ENCODE measurements around the gene APOB. TPM values are rescaled to one million over a fixed set of nuclear protein-coding genes. Genes with fewer than 3 reads are reported as not detected.

APOB gene
- total and polyA plus RNA-seq, 2 of the 8 experiments (the other 6 are each of a cell fraction or from before 2014, with no cell fraction given), result 0.15 to 0.61 TPM

DNA sequence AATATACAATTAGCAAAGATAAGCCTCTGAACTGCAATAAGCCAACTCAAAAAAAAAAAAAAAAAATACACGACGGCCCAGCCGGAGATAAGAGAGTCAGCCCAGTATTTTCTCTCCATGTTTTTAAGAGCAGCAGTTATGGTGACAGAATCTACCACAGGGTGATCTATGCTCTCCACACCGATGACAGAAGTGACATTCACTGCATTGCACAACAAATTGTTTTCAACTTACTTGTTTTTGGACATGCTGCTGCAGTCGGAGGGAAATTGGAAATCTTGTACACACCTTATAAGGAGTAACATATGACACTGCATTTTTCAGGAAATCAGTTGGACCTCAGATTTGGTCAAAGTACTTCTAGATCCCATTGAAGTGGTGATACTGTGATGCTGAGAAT is 23.3 kb upstream of the APOB start:
- H3K36me3 ChIP-seq (ENCODE audit: control insufficient read depth in 2 of 4, insufficient read depth in 4 of 4, low read length in 3 of 4), result no peaks in the 10 kb centered on the region
- peaks cover 3 to 11% (median 5%) of the 10 kb centered on the region in 4 experiments; a peak in 6 of 7 replicates for H3K4me1 ChIP-seq (replicated peaks in 1 of 4; ENCODE audit: control insufficient read depth in 3 of 4, insufficient read depth in 4 of 4, low read length in 3 of 4)
- no peak overlapping the region for H2BK15ac ChIP-seq (ENCODE audit: low read length)
- H4K20me1 ChIP-seq (replicated peaks in 1 of 2; ENCODE audit: control insufficient read depth in 1 of 2, insufficient read depth in 2 of 2, low read length in 2 of 2), result no peaks in the 10 kb centered on the region
- ChIA-PET CTCF (ENCODE audit: partially characterized antibody) (no interaction called here), POLR2A (ENCODE audit: partially characterized antibody) (no interaction called here)
- no peak overlapping the region for H2AFZ ChIP-seq (ENCODE audit: low read length)
- H3K9me3 ChIP-seq (ENCODE audit: insufficient read depth in 2 of 2, low read depth in 1 of 2, low read length in 1 of 2), result no peaks in the 10 kb centered on the region
- H4K5ac ChIP-seq (ENCODE audit: insufficient read length, low read depth, low read length), result no peak overlapping the region
- H3K27ac ChIP-seq (ENCODE audit: low read depth, low read length), result no peak overlapping the region
- H2AK5ac ChIP-seq (ENCODE audit: low read depth, low read length), result no peak overlapping the region
- H3K23ac ChIP-seq (ENCODE audit: insufficient read length), result no peak overlapping the region
- 0 out of 2 replicates have a peak overlapping the region, but pooled peaks have one; percentile 35 for H2BK20ac ChIP-seq (ENCODE audit: low read length)
- no peak overlapping the region for H3K4ac ChIP-seq (replicated peaks; ENCODE audit: insufficient read length, low read depth, low read length)
- no peak overlapping the region for H3K4me3 ChIP-seq (ENCODE audit: extremely low read depth in 1 of 4, insufficient read depth in 2 of 4, low read depth in 3 of 4, low read length in 4 of 4)
- no peak overlapping the region for H3K18ac ChIP-seq (ENCODE audit: extremely low read depth, low read length)
- H2BK12ac ChIP-seq (ENCODE audit: low read depth, low read length), result peak overlapping the region; percentile 41; the same call in 1 of the 2 replicates
- H3K27me3 ChIP-seq (replicated peaks in 1 of 4; ENCODE audit: control insufficient read depth in 3 of 4, extremely low read depth in 1 of 4, insufficient read depth in 3 of 4, low read length in 3 of 4), result no peaks in the 10 kb centered on the region
- no peaks in the 10 kb centered on the region for H3K79me1 ChIP-seq (ENCODE audit: low read depth, low read length)
- no peak overlapping the region for H2BK120ac ChIP-seq (replicated peaks; ENCODE audit: low read depth, low read length)
- no peak overlapping the region; a peak in 1 of 4 replicates for H3K4me2 ChIP-seq (ENCODE audit: insufficient read depth in 1 of 2, low read depth in 2 of 2, low read length in 2 of 2)
- H3K79me2 ChIP-seq (ENCODE audit: control insufficient read depth in 1 of 2, insufficient read depth in 2 of 2, low read length in 2 of 2), result no peaks in the 10 kb centered on the region
- WGBS, 2 experiments (ENCODE audit: extremely low coverage in 1 of 2, insufficient coverage in 1 of 2, insufficient read length in 1 of 2, insufficient replicate concordance in 2 of 2, low coverage in 1 of 2, low lambda C conversion rate in 2 of 2, missing lambda C conversion rate in 1 of 2), result 79% methylated on average over 5 of the region's 5 CpGs; no CpG with 5 or more reads in 1 of the 2 experiments
- no peaks in the 10 kb centered on the region for H3K23me2 ChIP-seq (ENCODE audit: low read depth, low read length)
- DNase-seq (ENCODE audit: low read depth in 1 of 2, low spot score in 2 of 2), result no peak
- H3K56ac ChIP-seq (replicated peaks; ENCODE audit: insufficient read length, low read depth, low read length), result no peak overlapping the region
- no peak overlapping the region for H3K9ac ChIP-seq (replicated peaks in 1 of 4; ENCODE audit: extremely low read depth in 1 of 4, low read depth in 3 of 4, low read length in 3 of 4)
- H2BK5ac ChIP-seq (ENCODE audit: low read depth, low read length), result no peak overlapping the region
- no peak for FAIRE-seq
- no peak overlapping the region for H4K8ac ChIP-seq (ENCODE audit: extremely low read depth, insufficient read depth, low read length)
- no peak overlapping the region for H4K91ac ChIP-seq (replicated peaks; ENCODE audit: insufficient read length, low read length)
- H3K14ac ChIP-seq (ENCODE audit: insufficient read length), result no peak overlapping the region
- TF ChIP-seq CHD2 (IDR thresholded peaks at IDR 0.05; ENCODE audit: low read length) (no peak), HDAC2 (IDR thresholded peaks at IDR 0.05; ENCODE audit: borderline replicate concordance in 1 of 2, low read depth in 2 of 2, low read length in 2 of 2) (no peak), SP2 (IDR thresholded peaks at IDR 0.05; ENCODE audit: low read length) (no peak), RAD21 (IDR thresholded peaks at IDR 0.05 in 1 of 2, conservative IDR thresholded peaks at IDR 0.05 in 1 of 2; ENCODE audit: low read depth in 2 of 2, low read length in 2 of 2) (no peak), BACH1 (IDR thresholded peaks at IDR 0.05; ENCODE audit: low read length) (no peak), ZNF274 (IDR thresholded peaks at IDR 0.05; ENCODE audit: borderline replicate concordance, extremely low read depth, low read length) (no peak), FOSL1 (IDR thresholded peaks at IDR 0.05; ENCODE audit: insufficient read depth, low read depth, low read length) (no peak), TCF12 (IDR thresholded peaks at IDR 0.05; ENCODE audit: low read depth, low read length) (no peak), SIN3A (conservative IDR thresholded peaks at IDR 0.05 in 1 of 2, IDR thresholded peaks at IDR 0.05 in 1 of 2; ENCODE audit: low read depth in 1 of 2, low read length in 2 of 2) (no peak), GABPA (IDR thresholded peaks at IDR 0.05; ENCODE audit: borderline replicate concordance, insufficient read depth, low read length) (no peak), BCL11A (IDR thresholded peaks at IDR 0.05; ENCODE audit: low read depth in 2 of 2, low read length in 2 of 2) (no peak), TEAD4 (IDR thresholded peaks at IDR 0.05; ENCODE audit: low read depth, low read length) (no peak), SP4 (IDR thresholded peaks at IDR 0.05; ENCODE audit: low read length) (no peak), CHD1 (IDR thresholded peaks at IDR 0.05; ENCODE audit: low read depth, low read length) (no peak)
- TF ChIP-seq, protein P1, sequence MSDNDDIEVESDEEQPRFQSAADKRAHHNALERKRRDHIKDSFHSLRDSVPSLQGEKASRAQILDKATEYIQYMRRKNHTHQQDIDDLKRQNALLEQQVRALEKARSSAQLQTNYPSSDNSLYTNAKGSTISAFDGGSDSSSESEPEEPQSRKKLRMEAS (IDR thresholded peaks at IDR 0.05), result no peak

Measured in H1 (cell line).